ENCODE data around the gene STAM.
"Not testable (repeated sequence)": the region's sequence is repeated elsewhere in the genome, so short reads cannot be mapped to it uniquely, and the experiment has no call there.

The STAM gene

DNA sequence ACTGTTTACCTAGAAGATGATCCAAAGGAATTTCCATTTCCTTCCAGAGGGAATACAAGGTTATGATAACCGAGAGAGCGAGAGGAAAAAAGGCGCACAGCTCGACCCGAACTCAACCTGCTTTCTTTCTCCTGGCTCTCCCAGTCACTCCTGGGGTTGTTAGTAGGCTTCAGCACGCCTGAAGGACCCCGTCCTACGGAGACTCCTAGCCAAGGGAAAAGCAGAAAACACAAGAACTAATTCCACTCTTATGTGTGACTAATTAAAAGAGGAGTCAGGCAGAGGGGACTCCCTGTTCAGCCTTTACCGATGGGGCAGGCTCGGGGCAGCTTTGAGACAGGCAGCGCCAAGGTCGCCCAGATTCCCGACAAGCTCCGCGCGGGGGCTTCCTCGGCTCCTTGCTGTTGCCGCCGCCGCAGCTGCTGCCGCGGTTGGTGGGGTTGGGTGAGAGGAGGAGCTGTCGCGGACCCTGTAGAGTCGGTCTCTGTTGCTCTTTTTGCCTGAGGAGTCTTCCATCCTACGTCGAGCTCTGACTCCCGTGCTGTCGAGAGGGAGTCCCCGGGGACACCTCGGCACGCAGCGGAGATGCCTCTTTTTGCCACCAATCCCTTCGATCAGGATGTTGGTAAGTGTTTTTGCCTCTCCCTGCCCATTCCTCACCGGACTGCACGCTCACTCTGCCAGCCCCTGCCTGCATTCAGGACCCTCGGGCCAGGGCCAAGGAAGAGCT, at the start of gene STAM:
Gene STAM, plus strand, starts transcription at position 397 of the 730 bp plus-strand sequence. Its CDS starts 189 bp downstream, at position 586.
- DNase-seq (ENCODE audit: low read depth in 2 of 2), result peak; percentile 87 to 89

DNA sequence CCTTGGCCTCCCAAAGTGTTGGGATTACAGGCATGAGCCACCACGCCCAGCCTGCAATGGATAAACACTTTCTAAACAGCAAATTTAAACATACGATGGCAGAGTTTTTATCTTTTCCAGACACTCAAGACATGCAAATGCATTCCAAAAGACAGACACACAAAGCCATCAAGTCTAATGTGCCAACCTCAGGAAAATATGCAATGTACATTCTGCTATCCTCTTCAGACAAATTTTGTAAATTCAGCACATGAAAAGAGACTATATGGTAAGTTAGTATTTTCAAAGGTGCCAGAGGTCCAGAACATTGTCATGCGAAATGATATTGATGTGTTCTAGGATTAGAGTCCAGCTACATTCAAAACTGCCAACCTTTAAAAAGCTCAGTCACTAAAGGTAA, 46.6 kb upstream of the STAM start:
- DNase-seq (ENCODE audit: low read depth in 2 of 2), result no peak

DNA sequence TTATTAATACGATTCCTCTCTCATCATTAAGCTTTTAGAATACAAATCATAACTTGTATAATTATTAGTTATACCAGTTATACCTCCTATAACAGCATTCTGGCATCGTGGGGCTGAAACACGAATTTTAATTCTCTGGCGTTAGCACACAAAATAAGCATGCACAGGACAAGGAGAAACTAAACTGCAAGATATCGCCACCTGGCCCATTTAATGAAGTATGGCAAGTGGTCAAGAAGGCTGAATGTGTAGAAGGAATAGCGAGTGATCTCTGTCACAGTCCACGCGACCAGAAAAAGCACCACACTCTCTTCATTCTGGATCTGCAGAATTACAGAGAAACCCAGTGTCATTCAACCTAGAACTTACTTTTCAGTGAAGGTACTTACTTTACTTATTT, 44.9 kb upstream of the STAM start:
- DNase-seq (ENCODE audit: low read depth in 2 of 2), result no peak

DNA sequence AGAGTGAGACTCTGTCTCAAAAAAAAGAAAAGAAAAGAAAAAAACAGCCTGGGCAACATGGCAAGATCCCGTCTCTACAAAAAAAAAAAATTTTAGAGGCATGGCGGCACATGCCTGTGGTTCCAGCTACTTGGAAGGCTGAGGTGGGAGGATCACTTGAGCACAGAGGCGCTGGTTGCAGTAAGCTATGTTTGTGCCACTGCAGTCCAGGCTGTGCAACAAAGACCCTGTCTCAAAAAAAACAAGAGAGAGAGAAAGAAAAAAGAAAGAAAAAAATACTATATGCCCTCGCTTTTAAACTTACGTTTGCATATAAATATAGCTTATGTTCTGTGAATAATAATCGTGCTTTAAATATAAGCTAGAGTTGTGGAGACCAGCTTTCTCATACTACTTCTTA, 38.0 kb upstream of the STAM start:
- no peak for DNase-seq (ENCODE audit: low read depth in 2 of 2)

DNA sequence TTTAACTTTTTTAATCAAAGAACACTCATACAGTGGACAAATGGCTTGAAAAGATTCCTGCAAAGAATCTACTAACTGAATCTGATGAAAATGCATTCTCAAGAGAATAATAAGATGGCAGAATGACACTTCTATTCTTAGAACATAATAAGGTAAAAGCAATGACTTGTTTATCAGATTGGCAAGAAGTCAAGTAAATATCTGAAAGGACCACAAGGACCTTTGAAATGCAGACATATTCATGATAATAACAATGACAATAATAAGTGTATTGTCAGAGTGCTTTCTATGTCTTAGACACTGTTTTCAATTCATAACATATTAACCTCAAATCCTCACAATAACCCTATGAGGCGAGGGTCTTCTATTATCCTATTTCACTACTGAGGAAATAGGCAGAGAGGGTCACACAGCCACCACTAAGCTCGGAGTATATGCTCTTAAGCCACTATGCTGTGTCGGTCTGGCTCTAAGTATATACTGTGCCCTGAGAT, 37.4 kb upstream of the STAM start:
- no peak for DNase-seq (ENCODE audit: low read depth in 2 of 2)

DNA sequence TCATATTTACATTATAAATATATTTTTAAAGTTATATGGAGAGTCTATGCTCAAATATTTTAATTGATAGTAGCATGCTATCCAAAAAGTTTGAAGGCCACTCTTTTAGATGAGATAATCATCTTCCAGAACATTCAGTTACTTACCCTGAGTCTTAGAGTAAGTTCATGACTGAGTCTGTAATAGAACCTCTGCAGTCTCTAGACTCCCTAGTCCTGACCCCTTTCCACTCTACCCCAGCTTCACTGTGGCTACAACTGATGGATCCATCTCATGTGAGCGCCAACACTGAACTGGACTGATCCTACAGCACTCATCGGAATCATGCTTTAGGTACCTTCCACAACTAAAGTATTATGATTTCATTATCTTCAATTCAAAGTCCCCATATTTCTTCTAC, 36.9 kb upstream of the STAM start:
- DNase-seq (ENCODE audit: low read depth in 2 of 2), result no peak

DNA sequence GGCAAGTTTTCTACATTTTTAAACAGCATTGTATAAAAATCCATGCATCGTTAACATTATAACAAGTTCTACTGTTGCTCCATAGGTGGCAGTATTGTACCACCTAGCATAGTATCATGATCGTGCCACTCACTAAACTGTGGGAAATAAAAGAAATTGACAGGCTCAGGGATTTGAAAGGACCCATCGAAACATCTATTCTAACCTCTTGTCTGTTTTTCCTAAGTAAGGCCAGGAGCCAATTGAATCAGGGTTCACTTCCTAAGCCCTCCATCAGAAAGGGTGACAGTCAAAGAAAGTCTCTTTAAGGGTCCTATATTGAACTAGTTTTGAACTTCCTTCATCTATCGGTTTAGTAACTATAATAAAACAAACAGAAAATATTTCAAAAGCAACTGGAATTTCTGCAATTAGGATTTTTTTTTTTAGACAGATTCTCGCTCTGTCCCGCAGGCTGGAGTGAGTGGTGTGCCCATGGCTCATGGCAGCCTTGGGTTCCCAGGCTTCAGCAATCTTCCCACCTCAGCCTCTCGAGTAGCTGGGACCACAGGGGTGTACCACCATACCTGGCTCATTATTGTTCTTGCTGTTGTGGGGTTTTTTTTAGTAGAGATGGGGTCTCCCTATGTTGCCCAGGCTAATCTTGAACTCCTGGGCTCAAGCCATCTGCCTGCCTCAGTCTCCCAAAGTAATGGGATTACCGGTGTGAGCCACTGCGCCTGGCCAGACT, 36.2 kb upstream of the STAM start:
- no peak for DNase-seq (ENCODE audit: low read depth in 2 of 2)

DNA sequence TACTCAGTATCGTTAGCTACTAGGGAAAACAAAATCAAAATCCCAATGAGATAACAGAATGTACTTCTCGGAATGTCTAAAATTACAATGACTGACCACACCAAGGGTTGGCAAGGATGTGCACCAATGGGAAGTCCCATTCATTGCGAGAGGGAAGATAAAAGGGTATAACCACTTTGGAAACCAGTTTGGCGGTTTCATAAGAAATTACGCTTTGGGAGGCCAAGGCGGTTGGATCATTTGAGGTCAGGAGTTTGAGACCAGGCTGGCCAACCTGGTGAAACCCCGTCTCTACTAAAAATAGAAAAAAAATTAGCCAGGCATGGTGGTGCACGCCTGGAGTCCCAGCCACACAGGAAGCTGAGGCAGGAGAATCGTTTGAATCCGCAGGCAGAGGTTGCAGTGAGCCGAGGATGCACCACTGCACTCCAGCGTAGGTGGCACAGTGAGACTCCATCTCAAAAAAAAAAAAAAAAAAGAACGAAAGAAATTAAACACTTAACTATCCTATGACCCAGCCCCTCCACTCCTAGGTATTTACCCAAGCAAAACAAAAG, 34.4 kb upstream of the STAM start:
- no peak for DNase-seq (ENCODE audit: low read depth in 2 of 2)

DNA sequence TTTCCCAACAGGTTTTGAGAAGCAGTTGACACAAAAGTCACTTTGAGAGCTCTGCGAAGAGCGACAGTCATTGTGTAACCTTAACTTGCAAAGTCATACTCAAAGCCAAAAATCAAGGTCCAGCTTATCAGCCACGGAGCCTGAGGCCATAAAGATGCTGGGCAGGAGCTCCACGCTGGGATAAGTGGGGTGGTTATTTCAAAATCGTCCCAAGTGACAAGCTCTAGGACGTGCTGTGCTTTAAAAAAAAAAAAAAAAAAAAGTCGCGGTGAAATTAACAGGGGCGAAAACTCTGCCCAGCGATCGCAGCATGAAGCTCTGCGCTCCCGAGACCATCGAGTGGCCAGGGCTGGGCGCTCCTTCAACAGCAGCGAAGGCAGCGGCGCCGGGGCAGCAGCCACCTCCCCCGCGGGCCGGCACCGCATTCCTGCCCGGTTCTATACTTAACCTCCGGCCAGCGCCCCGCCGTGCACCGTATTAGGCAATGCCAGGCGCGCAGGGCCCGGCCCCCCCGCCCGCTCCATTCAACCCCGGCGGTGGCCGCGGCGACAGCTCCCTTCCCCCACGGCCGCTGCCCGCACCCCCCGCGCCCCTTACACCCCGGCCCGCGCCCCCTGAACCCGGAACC, 27.4 kb upstream of the STAM start:
- DNase-seq (ENCODE audit: low read depth in 2 of 2), result peak in 1 of 2 experiments; percentile 5

DNA sequence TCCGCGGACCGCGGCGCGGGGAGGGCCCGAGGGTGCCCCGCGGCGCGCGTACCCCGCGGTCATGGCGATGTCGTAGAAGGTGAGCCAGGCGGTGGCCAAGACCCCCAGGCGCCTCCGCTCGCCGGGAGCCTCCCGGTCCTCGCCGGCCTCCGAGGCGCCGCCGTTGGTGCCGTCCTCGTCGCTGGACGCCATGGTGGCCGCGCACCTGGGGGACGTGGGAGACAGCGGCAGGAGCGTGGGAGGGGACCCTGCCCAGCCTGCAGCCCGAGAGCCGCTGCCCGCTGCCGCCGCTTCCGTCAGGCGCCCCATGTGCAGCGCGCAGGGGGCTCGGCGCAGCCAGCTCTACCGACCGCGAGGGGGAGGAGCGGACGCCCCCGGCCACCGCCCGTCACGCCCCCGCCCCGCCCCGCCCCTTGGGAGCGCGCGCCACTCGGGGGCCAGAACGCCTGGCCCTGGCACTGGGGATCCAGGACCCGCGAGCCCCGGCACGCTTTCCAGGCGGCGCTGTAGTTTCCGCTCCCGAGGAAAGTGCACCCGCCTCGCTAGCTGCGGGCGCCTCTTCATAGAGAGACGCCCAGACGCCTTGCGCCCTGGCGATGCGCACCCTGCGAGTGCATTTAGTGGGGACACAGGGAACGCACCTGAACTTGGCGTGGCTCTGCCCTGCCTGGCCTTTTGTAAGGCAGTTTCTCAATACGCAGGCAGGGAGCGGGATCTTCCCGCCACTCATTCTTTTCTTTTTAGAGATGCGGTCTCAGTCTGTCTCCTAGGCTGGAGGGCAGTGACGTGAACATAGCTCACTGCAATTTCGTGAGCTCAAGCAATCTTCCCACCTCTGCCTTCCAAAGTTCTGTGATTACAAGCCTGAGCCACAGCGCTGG, 26.7 kb upstream of the STAM start, which contains the start of gene HACD1:
Gene HACD1, minus strand, starts transcription at position 344 of the 881 bp plus-strand sequence. Its CDS starts 35 bp downstream, at position 309.
- DNase-seq (ENCODE audit: low read depth in 2 of 2), result peak; percentile 23 to 49

DNA sequence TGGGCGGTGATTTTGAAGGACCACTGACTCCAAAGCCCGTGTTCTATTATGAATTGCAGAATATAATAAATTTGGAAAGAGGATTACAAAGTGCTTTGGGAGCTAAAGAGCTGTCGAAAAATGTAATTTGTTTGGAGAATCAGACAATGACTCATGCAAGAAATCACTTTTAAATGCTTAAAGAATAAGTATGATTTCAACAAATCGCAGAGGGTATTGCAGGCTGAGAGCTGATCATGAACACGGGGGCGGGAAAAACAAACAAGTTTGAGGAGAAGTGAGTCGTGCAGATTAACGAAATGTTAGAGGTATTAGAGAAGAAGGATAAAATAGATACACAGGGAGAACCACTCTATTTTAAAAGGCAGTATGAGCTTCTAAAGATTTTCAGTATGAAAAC, 21.9 kb upstream of the STAM start:
- DNase-seq (ENCODE audit: low read depth in 2 of 2), result no peak

DNA sequence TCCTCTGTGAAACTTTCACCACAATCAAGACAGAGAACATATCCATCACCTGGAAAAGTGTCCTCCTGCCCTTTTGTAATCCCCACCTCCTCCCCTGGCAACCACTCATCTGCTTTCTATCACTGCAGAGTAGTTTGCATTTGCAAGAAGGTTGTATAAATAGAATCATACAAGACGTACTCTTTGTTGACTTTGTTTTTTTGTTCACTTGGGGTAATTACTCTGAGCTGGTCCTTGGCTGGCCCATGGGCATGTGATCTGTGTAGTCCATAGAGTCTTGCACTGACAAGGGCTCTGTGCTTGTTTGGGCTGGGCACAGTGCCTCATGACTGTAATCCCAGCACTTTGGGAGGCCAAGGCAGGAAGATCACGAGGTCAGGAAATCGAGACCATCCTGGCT, 19.0 kb upstream of the STAM start:
- DNase-seq (ENCODE audit: low read depth in 2 of 2), result no peak

DNA sequence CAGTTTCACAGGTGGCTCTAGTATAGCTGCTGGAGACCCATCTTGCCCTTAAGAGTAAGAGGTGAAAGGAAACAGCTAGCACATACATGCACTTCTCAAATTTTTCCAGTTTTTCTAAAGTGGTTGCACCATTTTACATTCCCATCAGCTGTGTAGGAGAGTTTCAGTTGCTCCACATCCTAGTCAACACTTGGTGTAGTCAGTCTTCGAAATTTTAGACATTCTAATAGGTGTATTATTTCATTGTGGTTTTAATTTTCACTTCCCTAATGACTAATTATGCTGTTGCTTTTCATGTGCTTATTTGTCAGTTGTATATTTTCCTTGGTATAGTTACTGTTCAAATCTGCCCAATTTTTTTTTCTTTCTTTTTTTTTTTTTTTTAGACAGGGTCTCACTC, 17.3 kb upstream of the STAM start:
- no peak for DNase-seq (ENCODE audit: low read depth in 2 of 2)

DNA sequence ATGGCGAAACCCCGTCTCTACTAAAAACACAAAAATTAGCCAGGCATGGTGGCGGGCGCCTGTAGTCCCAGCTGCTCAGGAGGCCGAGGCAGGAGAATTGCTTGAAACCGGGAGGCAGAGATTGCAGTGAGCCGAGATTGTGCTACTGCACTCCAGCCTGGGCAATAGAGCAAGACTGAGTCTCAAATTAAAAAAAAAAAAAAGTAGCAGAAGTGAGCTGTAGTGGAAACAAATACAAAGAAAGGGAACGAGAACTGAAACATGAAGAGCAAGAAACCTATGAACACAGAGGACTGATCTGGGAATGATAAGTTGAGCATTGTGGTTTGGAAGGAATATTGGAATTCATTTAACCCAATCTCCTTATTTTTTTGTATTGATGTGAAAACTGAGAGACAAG, 11.4 kb upstream of the STAM start:
- not testable (repeated sequence) for DNase-seq (ENCODE audit: low read depth in 2 of 2)

DNA sequence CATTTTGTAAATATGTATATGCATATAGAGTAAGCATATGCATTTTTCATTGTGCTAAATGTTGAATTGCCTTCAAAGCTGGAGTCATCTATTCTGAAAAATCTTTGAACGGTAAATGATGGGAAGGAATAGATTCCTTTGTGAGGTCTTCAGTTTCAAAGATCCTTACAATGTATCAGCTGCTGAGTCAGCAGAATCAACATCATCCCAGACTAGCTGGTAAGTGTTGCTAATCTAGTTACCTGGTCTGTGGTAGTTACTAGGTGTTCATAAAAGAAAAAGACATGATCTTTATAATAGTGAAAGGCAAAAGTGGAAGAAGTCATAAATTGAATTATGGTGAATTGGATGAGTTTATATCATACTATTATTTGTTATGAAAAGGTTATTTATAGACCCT, 10.6 kb upstream of the STAM start:
- no peak for DNase-seq (ENCODE audit: low read depth in 2 of 2)

DNA sequence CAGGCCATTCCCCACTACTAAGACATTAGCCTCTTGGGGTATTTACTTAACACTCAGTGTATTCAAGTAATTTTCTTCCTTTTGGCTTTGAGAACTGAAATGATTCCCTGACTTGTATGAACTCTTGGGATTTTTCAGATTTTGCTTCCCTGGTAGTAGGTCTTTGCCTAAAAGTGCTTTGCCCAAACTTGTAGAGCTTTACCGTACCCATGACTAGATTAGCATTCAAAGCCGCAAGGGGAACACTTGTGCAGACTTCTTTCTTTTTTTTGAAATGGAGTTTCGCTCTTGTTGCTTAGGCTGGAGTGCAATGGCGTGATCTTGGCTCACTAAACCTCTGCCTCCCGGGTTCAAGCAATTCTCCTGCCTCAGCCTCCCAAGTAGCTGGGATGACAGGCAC, 6.1 kb upstream of the STAM start:
- no peak for DNase-seq (ENCODE audit: low read depth in 2 of 2)

DNA sequence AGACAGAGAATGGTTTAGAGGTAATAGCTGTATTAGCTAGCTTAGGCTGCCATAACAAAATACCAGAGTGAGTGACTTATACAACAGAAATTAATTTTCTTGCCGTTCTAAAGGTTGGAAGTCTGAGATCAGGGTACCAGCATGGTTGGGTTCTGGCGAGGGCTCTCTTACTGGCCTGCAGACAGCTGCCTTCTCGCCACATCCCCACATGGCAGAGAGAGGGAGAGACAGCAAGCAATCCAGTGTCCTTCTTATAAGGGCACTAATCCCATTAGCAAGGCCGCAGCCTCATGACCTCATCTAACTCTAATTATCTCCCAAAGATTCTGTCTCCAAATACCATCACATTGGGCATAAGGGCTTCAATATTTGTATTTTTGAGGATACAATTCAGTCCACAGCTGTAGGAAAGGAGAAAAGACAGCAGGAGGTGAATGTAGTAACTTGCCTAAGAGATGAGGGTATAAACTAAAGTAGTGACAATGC, 3.6 kb upstream of the STAM start:
- DNase-seq (ENCODE audit: low read depth in 2 of 2), result no peak

DNA sequence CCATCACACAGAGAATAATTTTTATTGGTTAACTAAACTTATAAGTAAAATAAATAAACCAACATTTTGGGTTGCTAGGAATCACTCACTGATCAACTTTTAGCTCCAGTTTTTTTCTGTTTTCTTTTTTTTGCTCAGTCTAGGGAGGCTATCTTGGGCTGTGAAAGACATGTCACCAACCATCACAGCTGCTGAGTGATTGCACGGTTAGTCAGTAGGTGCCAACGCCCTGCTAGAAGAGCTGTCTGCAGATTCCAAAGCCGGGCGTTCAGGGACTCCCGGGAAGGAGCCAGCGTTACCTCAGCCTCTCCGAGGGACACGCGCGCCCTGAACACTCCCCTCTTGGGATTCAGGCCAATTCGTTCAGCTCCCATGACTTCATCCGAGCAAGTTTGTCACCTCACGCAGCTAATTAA, 604 bp upstream of the STAM start:
- DNase-seq (ENCODE audit: low read depth in 2 of 2), result peak in 1 of 2 experiments; percentile 8

DNA sequence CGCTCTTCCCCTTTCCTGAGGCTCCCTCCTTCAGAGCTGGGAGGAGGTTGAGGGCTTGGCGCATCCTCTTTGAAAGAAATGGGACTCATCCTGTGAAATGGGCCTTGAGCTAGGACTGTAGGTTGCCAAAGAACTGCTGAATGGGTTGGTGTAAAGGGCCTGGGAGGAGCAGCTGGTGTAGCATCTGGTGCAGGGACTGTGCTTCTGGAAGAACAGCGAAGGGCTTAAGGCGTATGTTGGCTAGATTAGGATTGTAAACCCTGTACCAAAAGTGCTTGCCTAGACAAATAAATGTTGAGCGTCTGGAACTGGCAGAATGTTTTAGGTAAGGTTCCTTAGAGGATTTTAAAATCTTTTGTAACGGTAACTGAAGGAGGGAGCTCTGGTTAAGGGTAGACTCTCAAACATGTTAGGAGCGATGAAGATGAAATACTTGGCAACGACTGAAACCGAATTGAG, 563 bp downstream of the STAM start:
- DNase-seq (ENCODE audit: low read depth in 2 of 2), result no peak

DNA sequence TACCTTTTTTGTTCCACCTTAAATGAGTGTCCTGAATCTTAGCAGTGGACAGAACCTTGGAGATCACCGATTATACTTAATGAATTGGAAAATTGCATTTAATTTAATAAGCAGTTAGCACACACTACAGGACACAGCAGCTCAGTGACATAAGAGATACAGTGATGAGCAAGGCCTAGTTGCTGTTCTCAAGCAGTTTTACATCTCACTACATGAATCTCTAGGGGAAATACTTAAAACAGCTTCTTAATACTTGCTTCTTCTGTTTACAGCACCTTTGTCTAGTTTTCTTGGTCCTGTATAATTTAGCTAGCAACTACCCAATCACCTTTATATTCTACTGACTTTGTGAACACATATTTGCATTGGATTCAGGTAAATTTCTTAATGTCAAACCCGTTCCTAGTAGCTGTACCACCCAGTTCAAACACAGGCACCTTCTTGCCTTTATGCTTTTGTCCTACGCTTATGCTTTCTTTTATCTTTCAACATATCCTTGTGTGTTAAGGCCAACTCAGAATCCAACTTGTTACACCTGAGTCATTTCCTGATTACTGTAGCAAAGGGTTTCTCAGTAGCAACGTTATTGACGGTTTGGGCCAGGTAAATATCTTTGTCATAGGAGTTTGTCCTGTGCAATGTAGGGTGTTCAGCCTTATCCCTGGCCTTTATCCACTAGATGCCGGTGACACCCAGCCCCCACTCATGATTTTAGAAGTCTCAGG, 1.8 kb downstream of the STAM start:
- no peak for DNase-seq (ENCODE audit: low read depth in 2 of 2)
